HCEC 1CT (cell line): ENCODE data around the gene GP1BA.
A peak's percentile ranks its signal among the peaks of the same experiment; 100 is the strongest.
"Not testable (repeated sequence)": the region's sequence is repeated elsewhere in the genome, so short reads cannot be mapped to it uniquely, and the experiment has no call there.

Source experiments
- DNase-seq: peaks from one replicate; pipeline ENCODE4 v3.0.0-alpha.2; 2017

Gene GP1BA

GRCh38 chr17:4901648-4902344 is 30.3 kb upstream of the GP1BA start:
- DNase-seq = no peak

GRCh38 chr17:4902540-4902939 is 29.5 kb upstream of the GP1BA start:
- no peak for DNase-seq

- DNase-seq = peak; percentile 35
These were observed 28.8 kb upstream of the GP1BA start, which contains the start of gene CHRNE for GRCh38 chr17:4903051-4903818. Gene CHRNE (minus strand): TSS chr17:4903098. CDS start chr17:4903063, 35 bp downstream.

GRCh38 chr17:4906642-4907041 is 25.4 kb upstream of the GP1BA start:
- DNase-seq = not testable (repeated sequence)

GRCh38 chr17:4908301-4908700 is 23.8 kb upstream of the GP1BA start:
- DNase-seq = no peak

- DNase-seq = peak; percentile 90
These were observed 23.2 kb upstream of the GP1BA start for GRCh38 chr17:4908711-4909496.

- DNase-seq = peak; percentile 17
These were observed 18.1 kb upstream of the GP1BA start for GRCh38 chr17:4913994-4914393.

- DNase-seq = not testable (repeated sequence)
These were observed 17.5 kb upstream of the GP1BA start for GRCh38 chr17:4914551-4914950.

GRCh38 chr17:4919511-4920047 is 12.5 kb upstream of the GP1BA start:
- DNase-seq = no peak

- DNase-seq = peak; percentile 48
These were observed 11.6 kb upstream of the GP1BA start for GRCh38 chr17:4920351-4921048.

- no peak for DNase-seq
These were observed 10.8 kb upstream of the GP1BA start for GRCh38 chr17:4921320-4921719.

- not testable (repeated sequence) for DNase-seq
These were observed 5.3 kb upstream of the GP1BA start for GRCh38 chr17:4926577-4927335.

- no peak for DNase-seq
These were observed 3.2 kb upstream of the GP1BA start for GRCh38 chr17:4928881-4929280.

GRCh38 chr17:4932756-4933155 is 679 bp downstream of the GP1BA start:
- DNase-seq = no peak

GRCh38 chr17:4933646-4934045 is 1.6 kb downstream of the GP1BA start:
- no peak for DNase-seq

- DNase-seq = peak; percentile 57
These were observed 2.3 kb downstream of the GP1BA start for GRCh38 chr17:4934173-4934979.

GRCh38 chr17:4935650-4936049 is 3.6 kb downstream of the GP1BA start:
- no peak for DNase-seq

- DNase-seq = no peak
These were observed 4.4 kb downstream of the GP1BA start for GRCh38 chr17:4936436-4936835.

GRCh38 chr17:4937553-4937952 is 5.5 kb downstream of the GP1BA start:
- no peak for DNase-seq

GRCh38 chr17:4938069-4938491 is 6.0 kb downstream of the GP1BA start:
- no peak for DNase-seq
